Measurements from ENCODE around the gene BMERB1. TPM values are rescaled to one million over a fixed set of nuclear protein-coding genes. Genes with fewer than 3 reads are reported as not detected.

The BMERB1 gene
- total and polyA plus RNA-seq, 9 of the 15 experiments (the other 6 are each of a cell fraction or from before 2014, with no cell fraction given), result 0.29 to 2.9 (median 0.94) TPM

DNA sequence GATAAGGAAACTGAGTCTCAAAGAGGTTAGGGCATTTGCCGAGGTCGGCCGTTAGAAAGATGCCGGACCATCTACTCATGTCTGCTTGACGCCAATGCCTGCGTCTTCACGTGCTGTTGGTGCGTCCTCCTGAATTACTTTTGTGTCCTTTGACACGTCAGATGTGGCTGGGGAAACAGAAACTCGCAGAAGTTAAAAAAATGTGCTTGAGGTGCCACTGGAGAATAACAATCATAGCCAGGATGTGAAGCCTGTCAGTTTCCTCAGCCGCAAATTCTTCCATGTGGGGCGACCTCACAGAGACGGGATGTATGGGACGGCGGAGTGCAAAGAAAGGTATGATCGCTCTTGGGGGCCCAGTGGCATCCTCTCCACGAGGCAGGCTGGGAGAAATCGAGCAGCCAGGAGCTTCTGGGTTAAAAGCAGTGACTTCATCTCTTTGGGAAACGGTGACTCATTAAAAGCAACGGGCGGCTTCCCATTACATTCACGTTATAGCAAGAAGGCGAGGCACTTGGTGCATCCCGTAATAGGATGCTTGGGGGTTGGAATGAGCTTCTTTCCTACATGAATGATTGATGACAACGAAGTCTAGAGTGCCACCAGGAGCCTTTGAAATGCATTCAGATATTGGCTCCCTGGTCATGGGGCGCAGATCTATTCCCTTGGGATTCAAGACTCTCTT, 67.8 kb downstream of the BMERB1 start:
- in situ Hi-C loops (cut with MboI) (no loop called here), intact Hi-C loops (cut with micrococcal nuclease) (no loop called here)
- DNase-seq (ENCODE audit: extremely low read depth in 1 of 4, low spot score in 3 of 4) (peak; percentile 43 to 68 (median 50)), ATAC-seq (peak; percentile 73), FAIRE-seq (peak; percentile 57)
- no peaks in the 10 kb centered on the region for H3K36me3 ChIP-seq (ENCODE audit: control insufficient read depth, insufficient read depth, low read length)
- no peaks in the 10 kb centered on the region for H4K20me1 ChIP-seq (replicated peaks; ENCODE audit: control insufficient read depth, insufficient read depth, low read length)
- 0 out of 3 replicates have a peak overlapping the region, but pooled peaks have one; percentile 32 for H3K27ac ChIP-seq (ENCODE audit: extremely low read depth, low read depth, low read length)
- peak overlapping the region; percentile 60 for H2AFZ ChIP-seq (ENCODE audit: low read depth, low read length)
- H3K4me1 ChIP-seq (replicated peaks in 1 of 2; ENCODE audit: control insufficient read depth in 2 of 2, insufficient read depth in 2 of 2, low read length in 2 of 2), result peaks cover under 1 to 12% of the 10 kb centered on the region in 2 experiments; a peak in 3 of 5 replicates
- H3K9me3 ChIP-seq (replicated peaks; ENCODE audit: control insufficient read depth, insufficient read depth, low read depth, low read length), result no peaks in the 10 kb centered on the region; the same call in 1 of the 2 replicates
- H3K27me3 ChIP-seq (ENCODE audit: control insufficient read depth in 2 of 2, insufficient read depth in 2 of 2, low read length in 2 of 2), result no peaks in the 10 kb centered on the region; a peak in 1 of 5 replicates
- no peak overlapping the region for H3K4me3 ChIP-seq
- 29% methylated on average over 26 of the region's 26 CpGs for WGBS (ENCODE audit: insufficient coverage, low coverage, missing lambda C conversion rate)
- no peaks in the 10 kb centered on the region for H3K9me1 ChIP-seq (ENCODE audit: control insufficient read depth, insufficient read depth, low read length)
- BruUV-seq (replicated peaks), result no TSS peak
- ChIA-PET CTCF (ENCODE audit: low intra/inter-chr PET ratio) (no interaction called here), POLR2A (interaction anchor here (0.9 kb wide), 1 partner anchor 20 kb away, joined by 3 read pairs; no protein-coding TSS in a partner anchor)
- no peaks in the 10 kb centered on the region for H3K79me2 ChIP-seq (ENCODE audit: control insufficient read depth, insufficient read depth, low read length)
- peak overlapping the region; percentile 36 for H3K4me2 ChIP-seq (ENCODE audit: insufficient read depth, low read length)
- peak overlapping the region in 1 of 2 experiments; percentile 4; a peak in 1 of 4 replicates for H3K9ac ChIP-seq (ENCODE audit: insufficient read depth in 1 of 2, low read depth in 2 of 2, low read length in 2 of 2)
- no peak for TF ChIP-seq PCBP2 (IDR thresholded peaks at IDR 0.05; ENCODE audit: low read depth, low read length, poor library complexity, severe bottlenecking)
- TF ChIP-seq ZFX (CRISPR knock-in tag; IDR thresholded peaks at IDR 0.05), result peak; percentile 41; the same call in 1 of the 2 replicates
- TF ChIP-seq CTBP1 (IDR thresholded peaks at IDR 0.05; ENCODE audit: borderline replicate concordance), result peak; percentile 29; the same call in 1 of the 2 replicates
- TF ChIP-seq, protein P1, sequence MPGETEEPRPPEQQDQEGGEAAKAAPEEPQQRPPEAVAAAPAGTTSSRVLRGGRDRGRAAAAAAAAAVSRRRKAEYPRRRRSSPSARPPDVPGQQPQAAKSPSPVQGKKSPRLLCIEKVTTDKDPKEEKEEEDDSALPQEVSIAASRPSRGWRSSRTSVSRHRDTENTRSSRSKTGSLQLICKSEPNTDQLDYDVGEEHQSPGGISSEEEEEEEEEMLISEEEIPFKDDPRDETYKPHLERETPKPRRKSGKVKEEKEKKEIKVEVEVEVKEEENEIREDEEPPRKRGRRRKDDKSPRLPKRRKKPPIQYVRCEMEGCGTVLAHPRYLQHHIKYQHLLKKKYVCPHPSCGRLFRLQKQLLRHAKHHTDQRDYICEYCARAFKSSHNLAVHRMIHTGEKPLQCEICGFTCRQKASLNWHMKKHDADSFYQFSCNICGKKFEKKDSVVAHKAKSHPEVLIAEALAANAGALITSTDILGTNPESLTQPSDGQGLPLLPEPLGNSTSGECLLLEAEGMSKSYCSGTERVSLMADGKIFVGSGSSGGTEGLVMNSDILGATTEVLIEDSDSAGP (CRISPR knock-in tag; IDR thresholded peaks at IDR 0.05), result no peak
- TF ChIP-seq, protein P2, sequence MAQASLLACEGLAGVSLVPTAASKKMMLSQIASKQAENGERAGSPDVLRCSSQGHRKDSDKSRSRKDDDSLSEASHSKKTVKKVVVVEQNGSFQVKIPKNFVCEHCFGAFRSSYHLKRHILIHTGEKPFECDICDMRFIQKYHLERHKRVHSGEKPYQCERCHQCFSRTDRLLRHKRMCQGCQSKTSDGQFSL (CRISPR knock-in tag; IDR thresholded peaks at IDR 0.05), result no peak
- TF ChIP-seq, protein P2 (tag; IDR thresholded peaks at IDR 0.05), result no peak
- no peak for TF ChIP-seq ZNF408 (CRISPR knock-in tag; IDR thresholded peaks at IDR 0.05; ENCODE audit: low read depth)
- no peak for TF ChIP-seq POLR2A (conservative IDR thresholded peaks at IDR 0.05)
- TF ChIP-seq, protein P3, sequence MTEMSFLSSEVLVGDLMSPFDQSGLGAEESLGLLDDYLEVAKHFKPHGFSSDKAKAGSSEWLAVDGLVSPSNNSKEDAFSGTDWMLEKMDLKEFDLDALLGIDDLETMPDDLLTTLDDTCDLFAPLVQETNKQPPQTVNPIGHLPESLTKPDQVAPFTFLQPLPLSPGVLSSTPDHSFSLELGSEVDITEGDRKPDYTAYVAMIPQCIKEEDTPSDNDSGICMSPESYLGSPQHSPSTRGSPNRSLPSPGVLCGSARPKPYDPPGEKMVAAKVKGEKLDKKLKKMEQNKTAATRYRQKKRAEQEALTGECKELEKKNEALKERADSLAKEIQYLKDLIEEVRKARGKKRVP (CRISPR knock-in tag; IDR thresholded peaks at IDR 0.05), result no peak
- TF ChIP-seq, protein P4, sequence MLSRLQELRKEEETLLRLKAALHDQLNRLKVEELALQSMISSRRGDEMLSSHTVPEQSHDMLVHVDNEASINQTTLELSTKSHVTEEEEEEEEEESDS (CRISPR knock-in tag; IDR thresholded peaks at IDR 0.05), result no peak
- TF ChIP-seq KLF10 (CRISPR knock-in tag; IDR thresholded peaks at IDR 0.05), result no peak
- peak; percentile 79 for TF ChIP-seq MEIS2 (IDR thresholded peaks at IDR 0.05; ENCODE audit: partially characterized antibody)
- TF ChIP-seq HCFC1 (IDR thresholded peaks at IDR 0.05; ENCODE audit: low read depth, low read length), result no peak
- TF ChIP-seq ATF1 (CRISPR knock-in tag; IDR thresholded peaks at IDR 0.05), result no peak
- no peak for TF ChIP-seq ATF1 (tag; IDR thresholded peaks at IDR 0.05)
- no peak for TF ChIP-seq ZNF57 (CRISPR knock-in tag; IDR thresholded peaks at IDR 0.05)
- no peak for TF ChIP-seq NCOA4 (IDR thresholded peaks at IDR 0.05; ENCODE audit: partially characterized antibody)
- TF ChIP-seq CREM (IDR thresholded peaks at IDR 0.05; ENCODE audit: low read depth), result no peak
- no peak for TF ChIP-seq ZNF668 (CRISPR knock-in tag; IDR thresholded peaks at IDR 0.05)
- 0 out of 2 replicates have a peak, but pooled peaks have one; percentile 63 for TF ChIP-seq NFATC3 (IDR thresholded peaks at IDR 0.05)
- TF ChIP-seq HNRNPK (IDR thresholded peaks at IDR 0.05; ENCODE audit: low read depth, low read length, poor library complexity, severe bottlenecking), result no peak
- 0 out of 2 replicates have a peak, but pooled peaks have one; percentile 17 for TF ChIP-seq MAFK (IDR thresholded peaks at IDR 0.05; ENCODE audit: low read length)

Measured in K562 (cell line).